Fibroblast of villous mesenchyme (primary cell): Measurements from ENCODE around the gene TICRR. TPM values are rescaled to one million over a fixed set of nuclear protein-coding genes. Genes with fewer than 3 reads are reported as not detected.

ENCODE experiments used
- DNase-seq: peaks from one replicate; pipeline ENCODE4 v3.0.0-alpha.2; 2010; ENCODE audit warnings: low read depth
- H3K4me3 ChIP-seq: 2 replicates; pipeline ENCODE4 v1.5.1; 2011; ENCODE audit warnings: low read depth, mild to moderate bottlenecking, low read length
- CTCF ChIP-seq: IDR thresholded peaks from 2 replicates; pipeline ENCODE4 v1.5.1; 2012; ENCODE audit warnings: low read depth, mild to moderate bottlenecking, low read length; ENCODE audit not compliant: insufficient read depth
- total RNA-seq: library from RNA; depleted of rRNA; stranded (reverse); fragments of >200 nt; gene quantifications from 2 replicates; pipeline ENCODE4 v1.2.3, GENCODE V29; 2012

Gene TICRR
- total RNA-seq, 1 donor, result 5.2 TPM

- H3K4me3 ChIP-seq, result no peak overlapping the region
- no peak for DNase-seq
- no peak for TF ChIP-seq CTCF
Observed at GRCh38 chr15:89627256-89627970, 52.1 kb downstream of the TICRR start.

GRCh38 chr15:89628301-89628700 is 53.0 kb downstream of the TICRR start:
- no peak for TF ChIP-seq CTCF
- no peak for DNase-seq
- no peak overlapping the region for H3K4me3 ChIP-seq

- no peak for DNase-seq
- TF ChIP-seq CTCF, result no peak
- H3K4me3 ChIP-seq, result no peak overlapping the region
Observed at GRCh38 chr15:89628806-89629715, 53.8 kb downstream of the TICRR start.

GRCh38 chr15:89629829-89630228 is 54.6 kb downstream of the TICRR start:
- H3K4me3 ChIP-seq, result no peak overlapping the region
- no peak for TF ChIP-seq CTCF
- no peak for DNase-seq

GRCh38 chr15:89630260-89630659 is 55.0 kb downstream of the TICRR start:
- TF ChIP-seq CTCF, result no peak
- no peak for DNase-seq
- H3K4me3 ChIP-seq, result no peak overlapping the region

GRCh38 chr15:89630974-89631901 is 56.0 kb downstream of the TICRR start:
- no peak for TF ChIP-seq CTCF
- no peak overlapping the region for H3K4me3 ChIP-seq
- no peak for DNase-seq
